ENCODE measurements around the gene HSPB7.

- TF ChIP-seq CTCF (IDR thresholded peaks at IDR 0.05; ENCODE audit: insufficient read depth, low read length) (no peak), POLR2AphosphoS5 (IDR thresholded peaks at IDR 0.05; ENCODE audit: low read depth) (no peak), REST (IDR thresholded peaks at IDR 0.05; ENCODE audit: insufficient replicate concordance, low read depth) (no peak), GABPA (IDR thresholded peaks at IDR 0.05; ENCODE audit: low read depth) (no peak), SPI1 (IDR thresholded peaks at IDR 0.05; ENCODE audit: borderline replicate concordance, low read depth) (no peak)
Measured at GRCh38 chr1:15974855-15975254, 43.0 kb downstream of the HSPB7 start.

All from HL-60 (cell line).